ENCODE data around the gene CCNK.

Gene CCNK

DNA sequence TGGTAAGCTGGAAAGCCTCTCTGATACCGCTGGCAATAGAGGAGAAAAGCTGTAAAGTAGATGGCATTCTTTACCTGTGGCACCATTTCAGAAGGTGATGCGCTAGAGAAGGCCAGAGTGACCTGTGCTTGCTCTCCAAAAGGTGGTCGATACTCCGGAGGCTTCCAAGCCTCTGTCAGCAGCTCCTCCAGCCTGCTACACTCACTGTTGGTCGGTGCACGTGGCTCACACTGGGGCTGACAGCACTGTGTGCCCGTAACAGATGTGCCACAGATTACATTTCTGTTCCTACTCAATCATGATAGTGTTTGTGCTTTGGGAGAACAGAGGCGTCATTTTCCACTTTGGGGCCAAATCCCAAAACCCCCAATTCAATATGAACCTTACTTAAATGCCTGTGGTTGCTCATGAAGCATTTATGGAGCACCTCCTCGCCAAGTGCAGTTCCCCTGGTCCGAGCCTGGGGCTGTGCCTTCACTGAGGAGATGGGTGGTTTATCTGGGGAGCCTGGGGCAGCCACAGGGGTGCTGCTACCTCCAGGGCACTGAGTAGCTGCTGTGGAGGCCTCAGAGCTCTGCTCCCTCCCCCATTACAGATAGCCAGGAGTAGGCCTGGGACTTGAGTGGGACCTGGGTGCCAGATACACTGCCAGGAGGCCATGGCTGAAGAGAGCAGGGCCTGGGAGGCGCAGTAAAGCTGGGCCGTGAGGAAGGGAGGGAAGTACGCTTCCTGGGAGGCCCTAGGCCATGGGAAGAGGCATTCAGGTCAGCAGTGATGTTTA, 26.8 kb downstream of the CCNK start:
- TF ChIP-seq ZNF8 (CRISPR knock-in tag; IDR thresholded peaks at IDR 0.05) = no peak
- TF ChIP-seq, protein P1, sequence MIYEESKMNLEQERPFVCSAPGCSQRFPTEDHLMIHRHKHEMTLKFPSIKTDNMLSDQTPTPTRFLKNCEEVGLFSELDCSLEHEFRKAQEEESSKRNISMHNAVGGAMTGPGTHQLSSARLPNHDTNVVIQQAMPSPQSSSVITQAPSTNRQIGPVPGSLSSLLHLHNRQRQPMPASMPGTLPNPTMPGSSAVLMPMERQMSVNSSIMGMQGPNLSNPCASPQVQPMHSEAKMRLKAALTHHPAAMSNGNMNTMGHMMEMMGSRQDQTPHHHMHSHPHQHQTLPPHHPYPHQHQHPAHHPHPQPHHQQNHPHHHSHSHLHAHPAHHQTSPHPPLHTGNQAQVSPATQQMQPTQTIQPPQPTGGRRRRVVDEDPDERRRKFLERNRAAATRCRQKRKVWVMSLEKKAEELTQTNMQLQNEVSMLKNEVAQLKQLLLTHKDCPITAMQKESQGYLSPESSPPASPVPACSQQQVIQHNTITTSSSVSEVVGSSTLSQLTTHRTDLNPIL (CRISPR knock-in tag; IDR thresholded peaks at IDR 0.05; ENCODE audit: low read depth) = no peak
- TF ChIP-seq ZFP3 (CRISPR knock-in tag; IDR thresholded peaks at IDR 0.05) = no peak
- no peak for TF ChIP-seq ZC3H10 (CRISPR knock-in tag; IDR thresholded peaks at IDR 0.05)
- TF ChIP-seq, protein P2, sequence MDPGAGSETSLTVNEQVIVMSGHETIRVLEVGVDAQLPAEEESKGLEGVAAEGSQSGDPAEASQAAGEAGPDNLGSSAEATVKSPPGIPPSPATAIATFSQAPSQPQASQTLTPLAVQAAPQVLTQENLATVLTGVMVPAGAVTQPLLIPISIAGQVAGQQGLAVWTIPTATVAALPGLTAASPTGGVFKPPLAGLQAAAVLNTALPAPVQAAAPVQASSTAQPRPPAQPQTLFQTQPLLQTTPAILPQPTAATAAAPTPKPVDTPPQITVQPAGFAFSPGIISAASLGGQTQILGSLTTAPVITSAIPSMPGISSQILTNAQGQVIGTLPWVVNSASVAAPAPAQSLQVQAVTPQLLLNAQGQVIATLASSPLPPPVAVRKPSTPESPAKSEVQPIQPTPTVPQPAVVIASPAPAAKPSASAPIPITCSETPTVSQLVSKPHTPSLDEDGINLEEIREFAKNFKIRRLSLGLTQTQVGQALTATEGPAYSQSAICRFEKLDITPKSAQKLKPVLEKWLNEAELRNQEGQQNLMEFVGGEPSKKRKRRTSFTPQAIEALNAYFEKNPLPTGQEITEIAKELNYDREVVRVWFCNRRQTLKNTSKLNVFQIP (CRISPR knock-in tag; IDR thresholded peaks at IDR 0.05; ENCODE audit: borderline replicate concordance, low read depth) = no peak
- no peak; the same call in 1 of the 3 replicates for ATAC-seq

DNA sequence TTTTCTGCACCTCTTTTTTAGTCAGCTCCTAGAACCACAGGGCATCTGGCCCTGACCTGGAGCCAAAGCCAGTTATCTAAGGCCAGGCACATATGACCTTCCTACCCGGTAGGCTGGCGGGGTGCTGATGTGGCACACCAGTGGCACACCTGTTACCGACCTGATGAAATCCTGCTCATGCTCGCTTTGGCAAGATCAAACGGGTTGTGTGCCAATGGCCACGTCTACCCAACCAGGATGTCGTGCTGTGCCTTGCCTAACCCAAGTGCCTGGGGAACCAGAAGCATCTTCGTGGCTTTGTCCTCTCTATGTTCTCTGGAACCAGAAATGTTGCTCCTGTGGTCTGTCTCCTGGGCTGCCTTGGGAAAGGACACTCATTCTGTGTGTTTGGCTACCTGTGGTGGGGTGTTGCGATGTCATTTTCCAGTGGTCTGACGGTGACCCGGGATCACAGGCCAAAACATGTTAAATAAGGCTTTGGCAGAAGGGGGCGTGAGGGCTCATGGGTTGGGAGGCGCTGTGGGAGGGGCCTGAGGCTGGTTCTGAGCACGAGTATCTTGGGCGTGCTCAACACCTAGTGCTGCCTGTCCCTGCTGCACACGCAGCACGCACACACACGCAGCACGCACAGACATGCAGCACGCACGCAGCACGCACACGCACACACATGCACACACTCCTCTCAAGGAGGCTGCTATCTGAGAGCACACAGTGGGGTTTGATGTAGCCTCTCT, 27.9 kb downstream of the CCNK start:
- no peak for TF ChIP-seq RARB (CRISPR knock-in tag; IDR thresholded peaks at IDR 0.05)
- TF ChIP-seq PPARA (CRISPR knock-in tag; IDR thresholded peaks at IDR 0.05; ENCODE audit: borderline replicate concordance) = no peak
- TF ChIP-seq, protein P3, sequence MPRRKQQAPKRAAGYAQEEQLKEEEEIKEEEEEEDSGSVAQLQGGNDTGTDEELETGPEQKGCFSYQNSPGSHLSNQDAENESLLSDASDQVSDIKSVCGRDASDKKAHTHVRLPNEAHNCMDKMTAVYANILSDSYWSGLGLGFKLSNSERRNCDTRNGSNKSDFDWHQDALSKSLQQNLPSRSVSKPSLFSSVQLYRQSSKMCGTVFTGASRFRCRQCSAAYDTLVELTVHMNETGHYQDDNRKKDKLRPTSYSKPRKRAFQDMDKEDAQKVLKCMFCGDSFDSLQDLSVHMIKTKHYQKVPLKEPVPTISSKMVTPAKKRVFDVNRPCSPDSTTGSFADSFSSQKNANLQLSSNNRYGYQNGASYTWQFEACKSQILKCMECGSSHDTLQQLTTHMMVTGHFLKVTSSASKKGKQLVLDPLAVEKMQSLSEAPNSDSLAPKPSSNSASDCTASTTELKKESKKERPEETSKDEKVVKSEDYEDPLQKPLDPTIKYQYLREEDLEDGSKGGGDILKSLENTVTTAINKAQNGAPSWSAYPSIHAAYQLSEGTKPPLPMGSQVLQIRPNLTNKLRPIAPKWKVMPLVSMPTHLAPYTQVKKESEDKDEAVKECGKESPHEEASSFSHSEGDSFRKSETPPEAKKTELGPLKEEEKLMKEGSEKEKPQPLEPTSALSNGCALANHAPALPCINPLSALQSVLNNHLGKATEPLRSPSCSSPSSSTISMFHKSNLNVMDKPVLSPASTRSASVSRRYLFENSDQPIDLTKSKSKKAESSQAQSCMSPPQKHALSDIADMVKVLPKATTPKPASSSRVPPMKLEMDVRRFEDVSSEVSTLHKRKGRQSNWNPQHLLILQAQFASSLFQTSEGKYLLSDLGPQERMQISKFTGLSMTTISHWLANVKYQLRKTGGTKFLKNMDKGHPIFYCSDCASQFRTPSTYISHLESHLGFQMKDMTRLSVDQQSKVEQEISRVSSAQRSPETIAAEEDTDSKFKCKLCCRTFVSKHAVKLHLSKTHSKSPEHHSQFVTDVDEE (CRISPR knock-in tag; IDR thresholded peaks at IDR 0.05) = no peak
- TF ChIP-seq, protein P4, sequence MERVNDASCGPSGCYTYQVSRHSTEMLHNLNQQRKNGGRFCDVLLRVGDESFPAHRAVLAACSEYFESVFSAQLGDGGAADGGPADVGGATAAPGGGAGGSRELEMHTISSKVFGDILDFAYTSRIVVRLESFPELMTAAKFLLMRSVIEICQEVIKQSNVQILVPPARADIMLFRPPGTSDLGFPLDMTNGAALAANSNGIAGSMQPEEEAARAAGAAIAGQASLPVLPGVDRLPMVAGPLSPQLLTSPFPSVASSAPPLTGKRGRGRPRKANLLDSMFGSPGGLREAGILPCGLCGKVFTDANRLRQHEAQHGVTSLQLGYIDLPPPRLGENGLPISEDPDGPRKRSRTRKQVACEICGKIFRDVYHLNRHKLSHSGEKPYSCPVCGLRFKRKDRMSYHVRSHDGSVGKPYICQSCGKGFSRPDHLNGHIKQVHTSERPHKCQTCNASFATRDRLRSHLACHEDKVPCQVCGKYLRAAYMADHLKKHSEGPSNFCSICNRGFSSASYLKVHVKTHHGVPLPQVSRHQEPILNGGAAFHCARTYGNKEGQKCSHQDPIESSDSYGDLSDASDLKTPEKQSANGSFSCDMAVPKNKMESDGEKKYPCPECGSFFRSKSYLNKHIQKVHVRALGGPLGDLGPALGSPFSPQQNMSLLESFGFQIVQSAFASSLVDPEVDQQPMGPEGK (CRISPR knock-in tag; IDR thresholded peaks at IDR 0.05; ENCODE audit: borderline replicate concordance) = no peak
- no peak for TF ChIP-seq ISL1 (CRISPR knock-in tag; IDR thresholded peaks at IDR 0.05)
- no peak for TF ChIP-seq BACH2 (CRISPR knock-in tag; IDR thresholded peaks at IDR 0.05; ENCODE audit: borderline replicate concordance)
- no peak for TF ChIP-seq ESRRG (CRISPR knock-in tag; IDR thresholded peaks at IDR 0.05)
- TF ChIP-seq ZFP3 (CRISPR knock-in tag; IDR thresholded peaks at IDR 0.05) = no peak
- TF ChIP-seq SNAI2 (CRISPR knock-in tag; IDR thresholded peaks at IDR 0.05) = no peak
- TF ChIP-seq, protein P1 (CRISPR knock-in tag; IDR thresholded peaks at IDR 0.05; ENCODE audit: low read depth) = no peak
- no peak for TF ChIP-seq TCF4 (CRISPR knock-in tag; IDR thresholded peaks at IDR 0.05; ENCODE audit: borderline replicate concordance)
- TF ChIP-seq, protein P2 (CRISPR knock-in tag; IDR thresholded peaks at IDR 0.05; ENCODE audit: borderline replicate concordance, low read depth) = no peak
- no peak for TF ChIP-seq ZFP30 (CRISPR knock-in tag; IDR thresholded peaks at IDR 0.05)
- no peak for TF ChIP-seq ZNF8 (CRISPR knock-in tag; IDR thresholded peaks at IDR 0.05)
- no peak for TF ChIP-seq CSDC2 (CRISPR knock-in tag; IDR thresholded peaks at IDR 0.05)
- TF ChIP-seq ZNF565 (CRISPR knock-in tag; conservative IDR thresholded peaks at IDR 0.05; ENCODE audit: low read depth) = no peak
- TF ChIP-seq, protein P5, sequence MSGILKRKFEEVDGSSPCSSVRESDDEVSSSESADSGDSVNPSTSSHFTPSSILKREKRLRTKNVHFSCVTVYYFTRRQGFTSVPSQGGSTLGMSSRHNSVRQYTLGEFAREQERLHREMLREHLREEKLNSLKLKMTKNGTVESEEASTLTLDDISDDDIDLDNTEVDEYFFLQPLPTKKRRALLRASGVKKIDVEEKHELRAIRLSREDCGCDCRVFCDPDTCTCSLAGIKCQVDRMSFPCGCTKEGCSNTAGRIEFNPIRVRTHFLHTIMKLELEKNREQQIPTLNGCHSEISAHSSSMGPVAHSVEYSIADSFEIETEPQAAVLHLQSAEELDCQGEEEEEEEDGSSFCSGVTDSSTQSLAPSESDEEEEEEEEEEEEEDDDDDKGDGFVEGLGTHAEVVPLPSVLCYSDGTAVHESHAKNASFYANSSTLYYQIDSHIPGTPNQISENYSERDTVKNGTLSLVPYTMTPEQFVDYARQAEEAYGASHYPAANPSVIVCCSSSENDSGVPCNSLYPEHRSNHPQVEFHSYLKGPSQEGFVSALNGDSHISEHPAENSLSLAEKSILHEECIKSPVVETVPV (CRISPR knock-in tag; IDR thresholded peaks at IDR 0.05) = no peak
- no peak for TF ChIP-seq ARNTL (CRISPR knock-in tag; IDR thresholded peaks at IDR 0.05; ENCODE audit: borderline replicate concordance, low read depth)
- no peak for TF ChIP-seq ZNF70 (CRISPR knock-in tag; IDR thresholded peaks at IDR 0.05)
- no peak for ATAC-seq

All from SK-N-SH treated with all-trans-retinoic acid at 6 μM for 48 hours (cell line).